GM12875 (cell line): ENCODE results near the gene RASSF8.
A peak's percentile ranks its signal among the peaks of the same experiment; 100 is the strongest.

Source experiments
- H3K4me3 ChIP-seq: one replicate; pipeline ENCODE4 v1.5.1; 2011; ENCODE audit warnings: low read depth, low read length, control low read depth
- TF ChIP-seq, protein P1 (sequence below): IDR thresholded peaks from 2 replicates; pipeline ENCODE4 v1.5.1; 2011; ENCODE audit warnings: low read depth, mild to moderate bottlenecking, control low read depth, inconsistent platforms, low read length, moderate library complexity, borderline replicate concordance; ENCODE audit not compliant: insufficient read depth

Gene RASSF8, protein sequence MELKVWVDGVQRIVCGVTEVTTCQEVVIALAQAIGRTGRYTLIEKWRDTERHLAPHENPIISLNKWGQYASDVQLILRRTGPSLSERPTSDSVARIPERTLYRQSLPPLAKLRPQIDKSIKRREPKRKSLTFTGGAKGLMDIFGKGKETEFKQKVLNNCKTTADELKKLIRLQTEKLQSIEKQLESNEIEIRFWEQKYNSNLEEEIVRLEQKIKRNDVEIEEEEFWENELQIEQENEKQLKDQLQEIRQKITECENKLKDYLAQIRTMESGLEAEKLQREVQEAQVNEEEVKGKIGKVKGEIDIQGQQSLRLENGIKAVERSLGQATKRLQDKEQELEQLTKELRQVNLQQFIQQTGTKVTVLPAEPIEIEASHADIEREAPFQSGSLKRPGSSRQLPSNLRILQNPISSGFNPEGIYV

DNA sequence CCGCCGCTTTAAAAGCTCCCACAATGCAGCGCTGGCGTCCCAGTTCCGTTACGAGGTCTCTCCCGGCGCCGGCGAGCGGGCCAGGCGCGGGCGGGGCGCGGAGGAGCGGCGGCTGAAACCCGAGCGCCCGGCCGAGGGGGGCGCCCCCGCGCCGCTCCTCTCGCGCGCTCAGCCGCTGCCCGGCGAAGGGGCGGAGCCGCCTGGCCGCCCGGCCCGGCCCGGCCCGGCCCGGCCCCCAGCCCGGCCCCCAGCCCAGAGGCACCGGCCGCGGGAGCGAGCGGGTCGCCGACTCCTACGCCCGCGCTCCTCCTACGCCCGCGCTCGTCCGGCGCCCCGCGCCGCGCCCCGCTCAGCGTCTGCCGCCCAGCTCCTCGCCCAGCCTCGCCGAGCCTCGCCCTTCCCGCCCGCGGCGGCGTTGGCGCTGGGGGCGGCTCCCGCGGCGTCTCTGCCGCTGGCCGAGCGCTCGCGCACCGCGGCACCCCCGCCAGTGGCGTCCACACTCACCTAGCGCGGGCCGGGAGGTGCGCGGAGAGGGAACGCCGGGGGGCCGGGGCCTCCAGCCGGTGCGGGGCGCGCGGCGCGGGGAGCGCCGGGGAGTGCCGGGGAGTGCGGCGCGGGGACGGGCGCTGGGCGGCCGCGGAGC is at the start of gene RASSF8:
Gene RASSF8 (plus strand): TSS at position 255 of the 643 bp plus-strand sequence. CDS start 96,662 bp downstream, outside the sequence.
- TF ChIP-seq, protein P1, sequence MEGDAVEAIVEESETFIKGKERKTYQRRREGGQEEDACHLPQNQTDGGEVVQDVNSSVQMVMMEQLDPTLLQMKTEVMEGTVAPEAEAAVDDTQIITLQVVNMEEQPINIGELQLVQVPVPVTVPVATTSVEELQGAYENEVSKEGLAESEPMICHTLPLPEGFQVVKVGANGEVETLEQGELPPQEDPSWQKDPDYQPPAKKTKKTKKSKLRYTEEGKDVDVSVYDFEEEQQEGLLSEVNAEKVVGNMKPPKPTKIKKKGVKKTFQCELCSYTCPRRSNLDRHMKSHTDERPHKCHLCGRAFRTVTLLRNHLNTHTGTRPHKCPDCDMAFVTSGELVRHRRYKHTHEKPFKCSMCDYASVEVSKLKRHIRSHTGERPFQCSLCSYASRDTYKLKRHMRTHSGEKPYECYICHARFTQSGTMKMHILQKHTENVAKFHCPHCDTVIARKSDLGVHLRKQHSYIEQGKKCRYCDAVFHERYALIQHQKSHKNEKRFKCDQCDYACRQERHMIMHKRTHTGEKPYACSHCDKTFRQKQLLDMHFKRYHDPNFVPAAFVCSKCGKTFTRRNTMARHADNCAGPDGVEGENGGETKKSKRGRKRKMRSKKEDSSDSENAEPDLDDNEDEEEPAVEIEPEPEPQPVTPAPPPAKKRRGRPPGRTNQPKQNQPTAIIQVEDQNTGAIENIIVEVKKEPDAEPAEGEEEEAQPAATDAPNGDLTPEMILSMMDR: no peak
- peak within 1 kb of the TSS; percentile 29 for H3K4me3 ChIP-seq

DNA sequence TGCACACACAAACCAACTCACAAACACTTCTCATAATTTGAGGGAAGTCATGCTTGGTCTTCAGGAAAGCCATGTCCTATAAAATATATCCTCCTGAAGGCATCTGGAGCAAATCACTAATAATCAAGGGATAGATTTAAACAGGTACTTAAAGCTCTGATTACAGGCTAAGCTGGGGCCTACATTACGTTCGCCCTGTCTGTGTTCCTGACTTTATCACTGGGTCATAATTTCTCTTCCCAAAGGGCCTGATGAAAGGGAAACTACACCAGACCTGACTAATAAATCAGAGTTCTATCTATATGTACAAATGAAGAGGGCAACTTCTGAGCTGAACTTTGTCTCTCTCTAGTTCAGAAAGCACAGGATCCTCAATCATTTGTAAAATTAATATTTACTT is 43.9 kb upstream of the RASSF8 start:
- TF ChIP-seq, protein P1: no peak
- no peak overlapping the region for H3K4me3 ChIP-seq

DNA sequence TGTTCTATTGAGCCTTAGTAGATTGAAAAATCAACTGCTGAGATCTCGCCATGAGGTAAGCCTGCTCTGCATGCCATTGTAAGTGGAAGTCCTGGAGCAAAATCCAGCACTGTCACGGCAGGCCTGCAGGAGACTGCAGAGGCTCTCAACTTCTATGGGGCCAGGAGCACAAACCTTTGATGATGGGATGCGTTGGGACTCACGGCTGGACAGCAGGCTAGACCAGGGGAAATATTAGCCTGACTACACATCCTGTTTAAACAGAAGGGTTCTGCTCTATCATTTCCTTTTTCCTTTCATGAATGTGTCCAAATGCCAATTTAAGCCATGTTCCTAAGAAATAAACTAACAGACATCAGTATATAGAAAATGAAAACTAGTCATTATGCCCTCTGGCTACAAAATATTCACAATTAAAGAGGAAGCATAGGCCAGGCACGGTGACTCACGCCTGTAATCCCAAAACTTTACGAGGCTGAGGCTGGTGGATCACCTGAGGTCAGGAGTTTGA is 33.9 kb upstream of the RASSF8 start:
- TF ChIP-seq, protein P1: no peak
- H3K4me3 ChIP-seq: no peak overlapping the region

GRCh38 chr12:25925064-25925463 is 33.4 kb upstream of the RASSF8 start:
- TF ChIP-seq, protein P1: no peak
- no peak overlapping the region for H3K4me3 ChIP-seq

- TF ChIP-seq, protein P1: no peak
- H3K4me3 ChIP-seq: no peak overlapping the region
These were observed 31.9 kb upstream of the RASSF8 start for GRCh38 chr12:25926536-25926935.

DNA sequence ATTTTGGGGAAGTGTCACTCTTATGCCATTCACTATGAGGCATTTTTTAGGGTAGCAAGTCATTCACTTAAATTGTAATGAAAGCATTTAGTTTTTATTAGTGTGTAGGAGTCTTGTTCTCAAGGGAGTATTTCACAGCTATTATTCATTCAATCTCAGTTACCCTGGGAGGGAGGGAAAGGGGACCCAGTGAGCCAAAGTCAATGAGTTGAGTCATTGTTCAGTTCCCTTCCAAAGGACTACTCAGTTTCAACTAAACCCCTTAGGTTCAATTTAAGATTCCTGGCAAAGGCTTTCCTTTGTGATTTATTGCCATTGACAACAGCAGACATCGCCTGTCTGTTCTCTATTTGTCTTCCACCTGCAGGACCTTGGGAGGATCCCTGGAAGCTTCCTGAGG is 29.3 kb upstream of the RASSF8 start:
- no peak overlapping the region for H3K4me3 ChIP-seq
- TF ChIP-seq, protein P1: no peak
